Endodermal cell (in vitro differentiated cells): Measurements from ENCODE around the gene TAL1. TPM values are rescaled to one million over a fixed set of nuclear protein-coding genes. Genes with fewer than 3 reads are reported as not detected.

Source experiments
- DNase-seq: peaks from one replicate; pipeline ENCODE4 v3.0.0-alpha.2; 2017
- H3K27ac ChIP-seq: 2 replicates; pipeline ENCODE4 v1.5.1; 2013; ENCODE audit warnings: mild to moderate bottlenecking, low read depth, low read length, moderate library complexity
- H3K27me3 ChIP-seq: 2 replicates; pipeline ENCODE4 v1.6.1; 2013; ENCODE audit warnings: mild to moderate bottlenecking, low read length, moderate library complexity; ENCODE audit not compliant: insufficient read depth, control insufficient read depth, poor library complexity, severe bottlenecking
- H3K36me3 ChIP-seq: 2 replicates; pipeline ENCODE4 v1.7.0; 2013; ENCODE audit warnings: mild to moderate bottlenecking, low read length, moderate library complexity; ENCODE audit not compliant: control insufficient read depth, insufficient read depth
- H3K4me1 ChIP-seq: one replicate; pipeline ENCODE4 v1.7.0; 2013; ENCODE audit warnings: low read length; ENCODE audit not compliant: control insufficient read depth, insufficient read depth
- H3K4me3 ChIP-seq: 2 replicates; pipeline ENCODE4 v1.5.1; 2013; ENCODE audit warnings: mild to moderate bottlenecking, low read length, moderate library complexity
- H3K9ac ChIP-seq: 2 replicates; pipeline ENCODE4 v1.6.1; 2013; ENCODE audit warnings: mild to moderate bottlenecking, low read length, moderate library complexity; ENCODE audit not compliant: poor library complexity, severe bottlenecking; ENCODE audit errors: extremely low read depth
- H3K9me3 ChIP-seq: 2 replicates; pipeline ENCODE4 v1.6.1; 2013; ENCODE audit warnings: mild to moderate bottlenecking, low read length, moderate library complexity; ENCODE audit not compliant: control insufficient read depth
- H3K27ac Mint-ChIP-seq: 2 replicates; pipeline ENCODE4 v1.8.0; 2020; ENCODE audit warnings: mixed read lengths
- H3K27me3 Mint-ChIP-seq: 2 replicates; pipeline ENCODE4 v1.8.0; 2021; ENCODE audit warnings: mild to moderate bottlenecking, mixed read lengths; ENCODE audit not compliant: insufficient read depth
- H3K36me3 Mint-ChIP-seq: 2 replicates; pipeline ENCODE4 v1.8.0; 2020; ENCODE audit warnings: low read depth, mixed read lengths
- H3K4me1 Mint-ChIP-seq: 2 replicates; pipeline ENCODE4 v1.8.0; 2020; ENCODE audit warnings: mixed read lengths
- H3K4me3 Mint-ChIP-seq: 2 replicates; pipeline ENCODE4 v1.8.0; 2020; ENCODE audit warnings: mild to moderate bottlenecking, moderate library complexity, mixed read lengths
- H3K9me3 Mint-ChIP-seq: 2 replicates; pipeline ENCODE4 v1.8.0; 2020; ENCODE audit warnings: mild to moderate bottlenecking, mixed read lengths
- CTCF ChIP-seq: fragments of 200-600 bp; sonication (generic); conservative IDR thresholded peaks from 2 replicates; pipeline ENCODE4 v1.5.0; 2021; ENCODE audit warnings: antibody characterized with exemption, mild to moderate bottlenecking
- WGBS, 2 experiments: methylation state at CpG; one replicate each; pipeline versions ENCODE4 v1.1.5 to v1.1.7; 2013; ENCODE audit warnings: missing lambda C conversion rate in 2 of 2, mixed read lengths in 1 of 2; ENCODE audit not compliant: insufficient coverage in 1 of 2, insufficient read length in 1 of 2; 5-methylcytosine and 5-hydroxymethylcytosine counted together
- total RNA-seq, 2 donors: library from RNA; stranded (reverse); fragmentation: NEBNext Ultra II Directional in 1 of 2; extraction: Animal tissue kit (Norgen Biotek cat#: 25700) in 1 of 2; gene quantifications; 2 replicates in 1 of 2; 3 replicates in 1 of 2; pipeline ENCODE4 v1.2.1, GENCODE V29; 2021

Gene TAL1
- total RNA-seq, 2 donors from 2014 or later, result 0.04 TPM; not detected in 1

GRCh38 chr1:47229031-47229885, 2.8 kb downstream of the TAL1 start:
- Mint-ChIP-seq H3K4me1 (peaks cover 27% of the 10 kb centered on the region), H3K27ac (no peak overlapping the region), H3K36me3 (no peaks in the 10 kb centered on the region), H3K9me3 (no peaks in the 10 kb centered on the region), H3K27me3 (peaks cover 86% of the 10 kb centered on the region), H3K4me3 (peak overlapping the region; percentile 54)
- WGBS, 2 experiments, result 9% methylated on average over 8 to 33 of the region's 35 CpGs
- H3K36me3 ChIP-seq, result no peaks in the 10 kb centered on the region
- no peaks in the 10 kb centered on the region for H3K4me1 ChIP-seq
- H3K4me3 ChIP-seq, result no peak overlapping the region
- H3K9me3 ChIP-seq, result no peaks in the 10 kb centered on the region
- peaks cover 98% of the 10 kb centered on the region for H3K27me3 ChIP-seq
- peak; percentile 76 for DNase-seq
- no peak for TF ChIP-seq CTCF
- no peak overlapping the region for H3K27ac ChIP-seq
- no peak overlapping the region for H3K9ac ChIP-seq

- Histone ChIP-seq H3K9me3 (no peaks in the 10 kb centered on the region), H3K9ac (no peak overlapping the region), H3K27ac (no peak overlapping the region), H3K4me3 (no peak overlapping the region), H3K4me1 (no peaks in the 10 kb centered on the region), H3K36me3 (no peaks in the 10 kb centered on the region), H3K27me3 (peaks cover 98% of the 10 kb centered on the region)
- Mint-ChIP-seq H3K4me1 (peaks cover 27% of the 10 kb centered on the region), H3K27ac (no peak overlapping the region), H3K4me3 (no peak overlapping the region), H3K27me3 (peaks cover 80% of the 10 kb centered on the region), H3K36me3 (no peaks in the 10 kb centered on the region), H3K9me3 (no peaks in the 10 kb centered on the region)
- no peak for DNase-seq
- TF ChIP-seq CTCF, result no peak
- 24 to 33% methylated on average over 9 to 12 of the region's 12 CpGs for WGBS, 2 experiments
These were observed 3.4 kb downstream of the TAL1 start for GRCh38 chr1:47228644-47229030.

GRCh38 chr1:47227341-47228232, 4.4 kb downstream of the TAL1 start:
- Mint-ChIP-seq H3K36me3 (no peaks in the 10 kb centered on the region), H3K9me3 (no peaks in the 10 kb centered on the region), H3K27ac (no peak overlapping the region), H3K4me1 (peaks cover 26% of the 10 kb centered on the region), H3K27me3 (peaks cover 69% of the 10 kb centered on the region), H3K4me3 (no peak overlapping the region)
- no peak overlapping the region for H3K9ac ChIP-seq
- H3K27me3 ChIP-seq, result peaks cover 98% of the 10 kb centered on the region
- DNase-seq, result no peak
- H3K4me3 ChIP-seq, result no peak overlapping the region
- no peak for TF ChIP-seq CTCF
- no peaks in the 10 kb centered on the region for H3K4me1 ChIP-seq
- WGBS, 2 experiments, result 45 to 72% methylated on average over 5 to 6 of the region's 7 CpGs
- no peaks in the 10 kb centered on the region for H3K9me3 ChIP-seq
- H3K27ac ChIP-seq, result no peak overlapping the region
- H3K36me3 ChIP-seq, result no peaks in the 10 kb centered on the region
